ENCODE data around the gene SETBP1.

SETBP1 gene

DNA sequence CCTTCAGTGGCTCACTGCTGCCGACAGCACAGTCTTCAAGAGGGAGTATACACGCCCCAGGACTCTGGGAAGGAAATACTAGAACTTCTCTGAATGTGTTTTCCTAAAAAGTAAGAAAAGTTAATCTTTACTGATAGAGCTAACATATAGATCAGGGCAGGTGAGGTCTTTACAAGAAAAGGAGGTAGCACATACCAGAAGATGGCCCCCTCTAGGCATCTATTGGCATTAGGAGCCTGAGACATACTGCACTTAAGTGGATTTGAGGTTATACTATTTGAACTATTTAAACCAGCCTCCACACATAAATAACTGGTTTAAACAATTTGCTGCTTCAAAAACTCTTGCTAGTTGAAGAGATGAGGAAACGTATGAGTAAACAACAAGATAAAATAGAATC is 406.1 kb downstream of the SETBP1 start:
- no peak for DNase-seq

DNA sequence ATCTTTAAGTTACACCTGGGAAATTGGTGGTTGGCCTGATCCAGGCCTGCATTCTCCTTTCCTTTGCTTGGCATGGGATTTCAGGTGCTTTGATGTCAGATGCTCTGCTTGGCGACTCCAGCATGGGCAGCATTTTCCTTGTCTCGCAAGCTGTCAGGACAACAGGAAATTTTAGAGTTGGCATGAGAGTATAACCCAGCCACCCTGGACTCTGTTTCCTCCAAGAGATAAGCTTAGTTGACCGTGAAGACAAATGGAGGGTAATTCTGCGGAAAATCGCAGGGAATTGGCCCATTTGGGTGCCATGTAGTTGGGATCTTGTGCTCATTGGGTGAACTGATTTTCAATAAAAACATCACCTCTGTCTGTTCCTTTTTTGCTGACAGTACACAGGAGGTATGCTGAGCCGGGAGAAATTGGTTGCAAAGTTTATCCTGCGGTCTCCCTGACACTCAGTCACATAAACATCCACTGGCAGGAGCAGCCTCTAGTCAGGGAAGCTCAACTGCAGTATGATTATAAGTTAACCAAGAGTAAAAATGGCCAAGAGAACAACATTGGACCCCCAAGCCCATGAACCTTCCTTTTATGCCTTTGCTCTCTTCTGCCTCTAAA is 409.9 kb downstream of the SETBP1 start:
- DNase-seq: no peak

DNA sequence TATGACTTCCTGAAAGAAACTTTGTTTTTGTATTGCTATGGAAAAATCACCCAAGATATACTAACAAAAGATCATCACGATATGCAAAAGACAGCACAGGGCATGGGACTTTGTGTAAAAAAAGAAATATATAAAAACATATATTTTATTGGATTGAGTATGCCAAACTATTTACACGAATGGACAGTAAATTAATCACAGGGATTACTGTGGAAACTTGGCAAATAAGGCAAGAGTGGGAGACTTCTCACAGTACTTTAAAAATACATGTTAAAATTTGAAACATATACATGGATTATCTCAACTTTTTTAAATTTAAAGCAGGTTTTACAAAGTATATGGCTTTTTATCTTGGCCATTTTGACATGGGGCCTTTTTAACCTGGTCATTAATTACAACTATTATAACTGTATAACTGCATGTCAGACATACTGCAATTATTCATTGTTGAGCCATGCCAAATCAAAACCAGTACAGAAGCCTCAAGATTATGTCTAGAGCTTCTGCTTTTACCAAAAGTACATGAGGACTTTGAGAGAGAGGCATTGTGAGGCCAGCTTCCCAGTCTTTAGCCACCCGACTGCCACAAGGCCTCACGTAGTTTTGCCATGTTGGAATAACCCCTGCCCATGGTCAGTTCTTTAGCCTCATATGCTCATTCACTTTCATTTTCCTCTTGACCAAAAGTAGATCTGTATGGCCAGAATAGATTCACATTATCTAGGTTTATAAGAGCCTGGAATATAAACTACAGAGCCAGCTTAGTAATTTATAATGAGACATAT is 419.8 kb downstream of the SETBP1 start:
- no peak for DNase-seq

DNA sequence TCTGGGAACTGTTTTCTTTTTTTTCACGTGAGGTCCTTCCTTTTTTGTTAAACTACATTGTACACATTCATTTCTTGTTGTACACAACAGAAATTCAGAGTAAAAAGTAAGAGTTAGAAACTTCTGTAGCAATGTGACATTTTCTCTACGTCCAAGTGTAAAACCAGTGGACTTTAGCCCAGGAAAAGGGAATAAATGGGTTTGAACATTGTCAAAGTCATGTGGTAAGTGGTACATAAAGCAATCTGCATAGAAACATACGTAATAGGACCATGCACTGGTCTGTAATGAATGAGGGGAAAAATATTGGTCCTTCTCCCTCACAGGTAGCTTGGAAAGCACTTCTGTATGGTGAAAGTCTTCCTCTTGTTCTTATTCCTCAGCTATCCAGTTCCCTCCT is 421.4 kb downstream of the SETBP1 start:
- no peak for DNase-seq

DNA sequence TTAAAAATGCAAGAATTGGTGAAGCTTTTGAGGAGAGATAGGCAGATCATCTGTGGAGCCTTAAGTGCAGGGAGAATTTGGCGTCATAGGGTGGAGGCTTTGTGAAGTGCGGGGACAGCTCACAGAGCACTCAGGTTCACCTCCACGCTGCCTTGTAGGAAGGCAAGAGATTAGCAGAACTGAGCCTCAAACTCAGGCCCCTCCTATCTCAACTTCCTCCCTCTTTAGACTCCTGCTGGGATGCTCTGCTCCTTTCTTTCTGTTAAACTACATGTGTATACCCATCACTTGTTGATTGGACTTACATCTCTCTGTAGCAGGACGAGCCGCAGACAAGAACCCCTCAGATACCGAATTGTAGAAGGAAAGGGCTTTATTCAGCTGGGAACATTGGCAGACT is 422.2 kb downstream of the SETBP1 start:
- no peak for DNase-seq

DNA sequence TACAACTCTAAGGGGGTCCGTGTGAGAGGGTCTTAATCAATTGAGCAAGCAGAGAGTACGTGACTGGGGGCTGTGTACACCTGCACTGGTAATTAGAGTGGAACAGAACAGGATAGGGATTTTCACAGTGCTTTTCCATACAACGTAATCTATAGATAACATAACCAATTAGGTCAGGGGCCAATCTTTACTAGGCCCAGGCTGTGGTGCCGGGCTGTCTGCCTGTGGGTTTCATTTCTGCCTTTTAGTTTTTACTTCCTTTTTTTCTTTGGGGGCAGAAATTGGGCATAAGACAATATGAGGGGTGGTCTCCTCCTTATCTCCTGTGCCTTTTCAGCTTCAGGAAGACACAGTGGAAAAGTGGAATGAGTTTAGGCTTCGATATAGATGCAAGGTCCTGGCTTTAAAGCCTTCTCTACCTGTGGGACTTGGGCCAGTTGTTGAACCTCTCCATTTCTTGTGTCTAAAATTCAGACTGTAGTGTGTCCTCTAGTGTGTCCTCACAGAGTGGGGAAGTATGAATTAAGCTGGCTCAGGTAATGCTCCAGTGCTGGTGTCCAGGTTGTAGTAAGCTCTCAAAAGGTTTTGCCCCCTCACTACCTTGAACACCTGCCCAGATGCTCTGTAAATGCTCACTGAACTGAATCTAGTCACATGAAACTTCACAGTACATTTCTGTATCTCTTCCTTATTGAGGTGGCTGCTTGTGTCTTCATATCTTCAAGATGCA is 422.8 kb downstream of the SETBP1 start:
- no peak for DNase-seq

DNA sequence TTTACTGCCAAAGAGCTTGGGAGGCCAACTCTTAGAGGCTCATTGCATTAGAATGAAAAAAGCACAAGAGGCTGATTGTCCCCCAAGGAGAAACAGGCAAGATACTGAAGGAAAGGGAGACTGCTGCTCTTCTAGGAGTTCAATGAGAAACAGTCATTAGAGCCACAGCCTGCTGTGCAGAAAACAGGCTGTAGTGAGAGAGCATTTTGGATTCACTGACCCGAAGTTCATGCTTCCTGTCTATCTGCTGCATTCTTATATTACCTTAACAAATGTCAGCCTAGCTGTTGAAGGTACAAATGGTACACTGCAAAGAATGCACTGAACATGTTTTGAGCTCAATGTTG is 423.3 kb downstream of the SETBP1 start:
- DNase-seq: no peak

DNA sequence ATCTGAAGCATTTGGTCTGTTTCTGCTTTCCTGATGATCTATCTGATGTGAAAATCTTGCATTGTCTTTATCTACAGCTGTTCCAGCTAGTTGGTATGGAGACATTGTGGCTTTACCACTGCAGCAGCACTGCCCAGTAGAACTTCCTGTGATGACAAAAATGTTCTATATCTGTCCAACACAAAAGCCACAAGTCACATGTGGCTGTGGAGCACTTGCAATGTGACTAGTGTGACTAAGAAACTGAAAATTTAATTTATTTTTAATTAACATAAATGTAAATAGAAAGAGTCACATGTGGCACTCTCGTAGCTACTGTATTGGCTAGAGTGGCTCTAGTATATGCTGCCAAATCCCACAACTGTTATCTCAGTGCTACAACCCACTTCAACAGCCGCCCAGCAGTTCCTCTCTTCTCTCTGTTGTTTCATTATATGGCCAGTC is 425.7 kb downstream of the SETBP1 start:
- no peak for DNase-seq

DNA sequence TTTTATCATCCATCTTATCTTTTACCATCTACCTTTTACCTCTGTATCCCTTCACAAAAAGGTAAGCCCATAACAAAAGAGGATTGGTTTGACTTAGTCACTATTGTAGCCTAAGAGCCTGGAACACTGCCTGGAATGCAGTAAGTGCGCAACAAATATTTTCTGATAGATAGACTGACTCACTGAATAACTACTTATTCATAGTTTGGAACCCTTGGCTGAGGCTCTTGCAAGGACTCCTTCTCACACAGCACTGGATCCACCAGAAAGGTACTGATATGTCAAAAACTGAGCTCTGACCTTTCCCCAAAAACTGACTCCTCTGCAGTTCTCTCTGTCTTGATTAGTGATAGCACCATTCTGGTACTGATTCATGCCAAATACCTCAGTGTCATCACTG is 426.7 kb downstream of the SETBP1 start:
- no peak for DNase-seq

DNA sequence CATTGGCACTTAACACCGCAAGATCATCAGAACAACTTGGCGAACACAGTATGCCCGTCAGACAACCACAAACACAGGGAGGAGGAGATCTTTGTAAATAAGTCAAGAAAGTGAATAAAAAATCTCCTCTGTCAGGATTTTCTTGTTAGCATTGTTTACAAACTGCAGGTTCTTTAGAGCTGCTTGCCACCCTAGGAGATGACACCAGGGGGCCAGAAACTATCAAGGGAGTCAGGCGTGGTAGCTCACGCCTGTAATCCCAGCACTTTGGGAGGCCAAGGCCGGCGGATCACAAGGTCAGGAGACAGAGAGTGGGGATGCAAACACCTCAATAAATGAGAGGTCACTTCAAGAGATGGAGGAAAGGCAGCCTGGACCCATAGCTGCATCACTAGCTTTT is 428.1 kb downstream of the SETBP1 start:
- DNase-seq: no peak

DNA sequence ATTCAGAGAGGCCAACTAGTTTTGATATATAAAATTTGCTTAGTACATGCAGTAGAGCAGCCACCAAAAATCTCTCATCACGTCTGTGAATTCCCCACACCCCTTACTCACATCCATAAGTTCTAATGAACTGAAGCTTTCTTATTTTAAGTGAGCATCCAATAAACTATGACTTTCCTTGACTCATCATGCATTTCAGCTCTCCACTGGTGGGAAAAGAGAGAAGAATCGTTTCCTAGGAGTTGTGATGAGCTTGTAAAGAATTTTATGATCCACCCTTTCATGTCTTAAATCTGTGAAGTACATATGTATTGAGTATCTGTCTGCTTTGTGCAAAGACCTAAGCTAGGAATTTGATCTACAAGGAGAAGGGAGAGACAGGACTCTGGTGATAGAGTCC is 428.6 kb downstream of the SETBP1 start:
- DNase-seq: no peak

DNA sequence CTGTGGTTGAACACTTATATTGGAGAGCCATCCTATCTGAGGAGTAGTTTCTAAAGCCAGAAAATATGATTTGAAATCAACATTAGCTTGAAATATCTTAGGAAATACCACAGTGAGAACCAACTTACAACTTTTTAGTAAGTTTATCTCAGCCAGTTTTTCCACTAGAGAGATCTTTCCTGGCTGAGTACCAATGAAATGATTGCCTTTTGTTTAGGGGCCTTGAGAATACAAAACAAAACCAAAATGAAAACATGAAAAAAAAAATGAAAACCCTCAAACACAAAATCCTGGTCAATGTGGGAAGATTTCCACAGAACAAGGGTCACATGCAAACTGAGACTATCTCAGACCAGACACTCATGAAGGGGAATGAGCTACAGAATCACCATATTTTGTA is 429.0 kb downstream of the SETBP1 start:
- DNase-seq: no peak

DNA sequence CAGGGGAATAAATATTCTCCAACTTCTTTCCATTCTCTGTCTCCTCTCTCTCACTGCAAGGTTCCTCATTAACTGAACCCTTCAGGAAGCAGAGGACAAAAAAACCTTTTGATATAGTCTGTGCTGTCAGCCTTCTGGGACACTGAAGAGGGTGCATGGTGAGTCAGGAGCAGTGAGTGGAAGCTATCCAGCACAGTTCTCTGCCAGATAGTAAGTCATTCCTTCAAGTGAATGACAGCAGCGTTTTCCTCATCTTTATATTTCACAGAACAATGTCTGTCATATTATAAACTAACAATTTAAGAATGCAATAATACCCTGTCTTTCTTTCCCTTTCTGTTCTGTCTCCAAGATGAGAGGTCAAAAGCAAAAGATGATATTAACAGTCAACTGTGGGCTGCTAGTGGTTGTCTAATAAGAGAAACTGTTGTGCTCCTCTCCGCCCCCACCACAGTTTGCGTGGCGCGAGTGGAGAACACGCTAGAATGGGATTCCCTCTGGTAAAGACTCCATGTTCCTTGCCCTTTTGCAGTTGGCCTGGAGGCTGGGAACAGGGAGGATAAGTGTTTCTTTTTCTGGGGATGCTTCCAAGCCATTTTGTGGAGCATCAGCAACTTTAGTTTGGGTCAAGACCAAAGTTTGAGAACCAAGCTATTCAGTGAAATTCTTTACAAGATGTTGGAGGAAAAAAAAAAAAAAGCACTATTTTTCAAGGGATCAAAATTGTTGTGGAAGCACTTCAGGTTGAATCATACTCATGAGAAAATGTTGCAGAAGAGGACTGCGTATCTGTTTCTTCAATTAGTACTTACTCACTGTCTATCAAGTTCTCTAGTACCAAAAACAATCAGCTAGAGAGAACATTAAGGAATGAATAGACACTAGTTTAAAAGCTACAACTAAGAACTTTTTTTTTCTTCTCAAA is 430.2 kb downstream of the SETBP1 start:
- DNase-seq: no peak

DNA sequence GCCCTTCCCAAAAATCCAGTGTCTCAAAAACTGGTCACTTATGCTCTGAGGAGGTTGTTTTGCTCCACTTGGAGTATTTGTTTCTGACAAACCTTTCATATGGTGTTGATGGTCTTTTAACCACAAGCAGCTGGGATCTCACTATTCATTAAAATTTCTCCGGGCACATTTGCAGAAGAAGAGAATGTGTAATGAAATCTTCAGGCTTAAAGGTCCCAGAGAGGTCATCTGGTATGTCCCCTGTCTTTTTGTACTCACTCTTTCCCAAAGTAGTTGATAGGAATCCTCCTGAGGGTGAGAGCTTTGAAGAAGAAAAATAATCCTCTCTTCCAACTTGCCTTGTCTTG is 430.8 kb downstream of the SETBP1 start:
- DNase-seq: no peak

DNA sequence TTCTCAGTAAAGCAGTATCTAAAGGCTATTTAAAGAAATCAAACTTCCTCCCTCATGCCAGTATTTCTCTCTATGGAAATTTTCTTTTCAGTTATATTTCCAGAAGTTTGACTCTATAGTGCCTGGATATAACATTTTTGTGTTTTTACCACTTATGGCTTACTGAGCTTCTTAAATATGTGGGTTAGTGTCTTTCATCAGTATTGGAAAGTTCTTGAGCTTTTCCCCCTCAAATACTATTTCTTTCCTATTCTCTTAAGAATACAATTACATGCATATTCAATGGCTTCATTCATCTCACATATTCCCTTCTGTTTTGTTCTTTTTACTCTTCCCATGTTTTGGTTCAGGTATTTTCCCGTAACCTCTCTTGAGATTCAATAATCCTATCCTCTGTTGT is 432.0 kb downstream of the SETBP1 start:
- DNase-seq: no peak

DNA sequence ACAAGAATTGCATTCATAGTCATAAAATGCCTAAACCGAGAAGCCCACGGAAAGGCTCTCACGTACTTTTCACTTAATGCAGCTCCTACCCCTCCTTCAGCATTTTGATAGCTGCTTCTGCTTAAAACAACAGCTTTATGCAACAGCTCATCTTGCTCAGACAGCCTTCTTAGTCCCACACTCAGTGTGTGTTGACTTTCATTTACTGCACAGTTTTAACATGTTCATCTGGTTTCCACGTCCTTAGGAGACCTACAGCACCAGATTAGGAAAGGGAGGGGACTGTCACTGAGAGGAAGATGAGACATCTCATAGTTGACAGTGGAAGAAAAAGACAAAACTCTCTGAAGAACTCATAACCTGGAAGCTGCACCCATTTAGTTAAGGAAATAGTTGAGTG is 435.4 kb downstream of the SETBP1 start:
- no peak for DNase-seq

All from stimulated activated CD4-positive, alpha-beta T cell treated with anti-CD3 and anti-CD28 coated beads, Interleukin-4, amount 100 ng/mL, for 24 hours (primary cell).